GM10266 (cell line): ENCODE results near the gene CFAP251.

Source experiments
- DNase-seq: peaks from one replicate; pipeline ENCODE4 v3.0.0; 2012; ENCODE audit errors: extremely low spot score
- TF ChIP-seq, protein P1 (sequence below): IDR thresholded peaks from 2 replicates; pipeline ENCODE4 v1.5.1; 2012; ENCODE audit warnings: mild to moderate bottlenecking, low read depth; ENCODE audit not compliant: control insufficient read depth, insufficient read depth; ENCODE audit errors: missing control alignments

CFAP251 gene

GRCh38 chr12:121939992-121940766 lies 21.8 kb downstream of the CFAP251 start:
- TF ChIP-seq, protein P1, sequence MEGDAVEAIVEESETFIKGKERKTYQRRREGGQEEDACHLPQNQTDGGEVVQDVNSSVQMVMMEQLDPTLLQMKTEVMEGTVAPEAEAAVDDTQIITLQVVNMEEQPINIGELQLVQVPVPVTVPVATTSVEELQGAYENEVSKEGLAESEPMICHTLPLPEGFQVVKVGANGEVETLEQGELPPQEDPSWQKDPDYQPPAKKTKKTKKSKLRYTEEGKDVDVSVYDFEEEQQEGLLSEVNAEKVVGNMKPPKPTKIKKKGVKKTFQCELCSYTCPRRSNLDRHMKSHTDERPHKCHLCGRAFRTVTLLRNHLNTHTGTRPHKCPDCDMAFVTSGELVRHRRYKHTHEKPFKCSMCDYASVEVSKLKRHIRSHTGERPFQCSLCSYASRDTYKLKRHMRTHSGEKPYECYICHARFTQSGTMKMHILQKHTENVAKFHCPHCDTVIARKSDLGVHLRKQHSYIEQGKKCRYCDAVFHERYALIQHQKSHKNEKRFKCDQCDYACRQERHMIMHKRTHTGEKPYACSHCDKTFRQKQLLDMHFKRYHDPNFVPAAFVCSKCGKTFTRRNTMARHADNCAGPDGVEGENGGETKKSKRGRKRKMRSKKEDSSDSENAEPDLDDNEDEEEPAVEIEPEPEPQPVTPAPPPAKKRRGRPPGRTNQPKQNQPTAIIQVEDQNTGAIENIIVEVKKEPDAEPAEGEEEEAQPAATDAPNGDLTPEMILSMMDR: no peak
- DNase-seq: no peak

GRCh38 chr12:121942145-121942718 lies 23.8 kb downstream of the CFAP251 start:
- TF ChIP-seq, protein P1: no peak
- DNase-seq: no peak

- no peak for DNase-seq
- TF ChIP-seq, protein P1: no peak
These were observed 25.5 kb downstream of the CFAP251 start for GRCh38 chr12:121943926-121944325.

DNA sequence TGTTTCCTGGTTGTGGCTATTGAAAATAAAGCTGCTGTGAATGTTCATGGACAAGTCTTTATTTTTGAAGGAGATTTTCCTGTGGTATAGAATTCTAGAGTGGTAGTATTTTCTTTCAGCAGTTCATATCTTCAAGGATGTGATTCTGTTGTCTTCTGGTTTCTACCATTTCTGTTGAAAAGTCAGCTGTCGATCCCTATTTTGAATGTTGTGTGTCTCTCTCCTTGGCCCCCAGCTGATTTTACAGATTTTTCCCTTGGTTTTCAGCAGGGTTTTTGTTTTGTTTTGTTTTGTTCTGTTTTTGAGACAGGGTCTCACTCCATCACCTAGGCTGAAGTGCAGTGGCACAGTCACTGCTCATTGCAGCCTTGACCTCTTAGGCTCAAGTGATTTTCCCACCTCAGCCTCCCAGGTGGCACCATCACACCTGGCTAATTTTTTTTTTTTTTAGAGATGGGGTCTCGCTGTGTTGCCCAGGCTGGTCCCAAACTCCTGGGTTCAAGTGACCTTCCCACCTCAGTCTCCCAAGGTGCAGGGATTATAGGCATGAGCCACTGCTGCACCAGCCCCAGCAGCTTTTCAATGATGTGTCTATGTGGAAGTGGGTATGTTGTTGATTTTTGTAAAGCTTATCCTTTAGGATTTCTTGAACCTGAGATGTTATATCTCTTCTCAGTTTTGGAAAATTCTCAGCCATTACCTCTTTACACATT lies 28.1 kb downstream of the CFAP251 start:
- TF ChIP-seq, protein P1: no peak

GRCh38 chr12:121947981-121948380 lies 29.6 kb downstream of the CFAP251 start:
- no peak for DNase-seq
- TF ChIP-seq, protein P1: no peak

More for the DNA sequence above, 28.1 kb downstream of the CFAP251 start:
- DNase-seq: no peak

- DNase-seq: no peak
- TF ChIP-seq, protein P1: no peak
These were observed 31.4 kb downstream of the CFAP251 start for GRCh38 chr12:121949648-121950397.
